K562 (cell line): ENCODE results near the gene ADGRA3. TPM values are rescaled to one million over a fixed set of nuclear protein-coding genes. Genes with fewer than 3 reads are reported as not detected.

ENCODE experiments used
- ATAC-seq: fragments of 200-7000 bp; cut with Tn5 transposase; 3 replicates; pipeline ENCODE4 v1.9.1; 2020; ENCODE audit warnings: moderate library complexity
- BruUV-seq: library from RNA; stranded (reverse); fragments of 400-500 nt; replicated peaks from 2 replicates; lab custom pipeline; 2021; lab: Mats Ljungman, UMichigan
- CTCF ChIA-PET: fragments of 300-600 bp; formaldehyde crosslinking; extraction: SDS; loops from one replicate; lab custom pipeline; 2021; ENCODE audit warnings: low intra/inter-chr PET ratio; lab: Yijun Ruan, JAX
- POLR2A ChIA-PET: fragments of 300-600, 350-650 bp; sonication (Branson Sonifier 250); formaldehyde crosslinking; extraction: SDS; loops from one replicate; lab custom pipeline; 2021; ENCODE audit warnings: antibody characterized with exemption, inconsistent platforms; lab: Yijun Ruan, JAX
- DNase-seq, 4 experiments: peaks; one replicate each; pipeline versions ENCODE4 v3.0.0 to v3.0.0-alpha.2; 2011 to 2018; ENCODE audit warnings: low spot score in 3 of 4, mixed read lengths in 3 of 4; ENCODE audit errors: extremely low read depth in 1 of 4
- FAIRE-seq: peaks from 2 replicates; lab custom pipeline; 2011; peaks lifted over from hg19 to GRCh38; lab: Jason Lieb, UNC
- H2AFZ ChIP-seq: 2 replicates; pipeline ENCODE4 v1.6.0; 2011; ENCODE audit warnings: low read depth, low read length, control low read depth, inconsistent platforms
- H3K27ac ChIP-seq: fragments of 200-600 bp; 3 replicates; pipeline ENCODE4 v1.8.0; 2011; ENCODE audit warnings: low read depth, mild to moderate bottlenecking, control low read depth, inconsistent platforms, low read length, moderate library complexity, mixed read lengths; ENCODE audit errors: extremely low read depth
- H3K27me3 ChIP-seq, 2 experiments: fragments of 300-600 bp in 1 of 2; 2 replicates in 1 of 2; 3 replicates in 1 of 2; pipeline versions ENCODE4 v1.6.0 to v1.8.0; 2011; ENCODE audit warnings: inconsistent platforms in 2 of 2, low read length in 2 of 2, mild to moderate bottlenecking in 1 of 2, mixed read lengths in 1 of 2, moderate library complexity in 1 of 2; ENCODE audit not compliant: control insufficient read depth in 2 of 2, insufficient read depth in 2 of 2
- H3K36me3 ChIP-seq: fragments of 300-600 bp; 3 replicates; pipeline ENCODE4 v1.8.0; 2011; ENCODE audit warnings: mild to moderate bottlenecking, low read length, inconsistent platforms; ENCODE audit not compliant: control insufficient read depth, insufficient read depth
- H3K4me1 ChIP-seq, 2 experiments: fragments of 200-600 bp in 1 of 2; replicated peaks in 1 of 2; 2 replicates in 1 of 2; 3 replicates in 1 of 2; pipeline versions ENCODE4 v1.5.1 to v1.8.0; 2011; ENCODE audit warnings: inconsistent platforms in 2 of 2, low read length in 2 of 2, mild to moderate bottlenecking in 1 of 2, mixed read lengths in 1 of 2, moderate library complexity in 1 of 2; ENCODE audit not compliant: control insufficient read depth in 2 of 2, insufficient read depth in 2 of 2
- H3K4me2 ChIP-seq: 2 replicates; pipeline ENCODE4 v1.6.1; 2011; ENCODE audit warnings: low read length, control low read depth, inconsistent platforms, mixed read lengths; ENCODE audit not compliant: insufficient read depth
- H3K4me3 ChIP-seq: fragments of 200-600 bp; sonication (generic), shearing (Covaris generic); 2 replicates; pipeline ENCODE4 v1.5.1; 2016; ENCODE audit warnings: control low read depth, inconsistent platforms
- H3K79me2 ChIP-seq: fragments of 200-600 bp; 3 replicates; pipeline ENCODE4 v1.8.0; 2011; ENCODE audit warnings: low read length, inconsistent platforms; ENCODE audit not compliant: control insufficient read depth, insufficient read depth
- H3K9ac ChIP-seq, 2 experiments: 2 replicates each; pipeline versions ENCODE4 v1.6.0 to v1.6.1; 2011; ENCODE audit warnings: low read depth in 2 of 2, low read length in 2 of 2, control low read depth in 1 of 2, inconsistent platforms in 1 of 2, mild to moderate bottlenecking in 1 of 2, mixed read lengths in 1 of 2; ENCODE audit not compliant: insufficient read depth in 1 of 2
- H3K9me1 ChIP-seq: one replicate; pipeline ENCODE4 v1.6.0; 2011; ENCODE audit warnings: inconsistent platforms, mild to moderate bottlenecking, low read length, moderate library complexity; ENCODE audit not compliant: control insufficient read depth, insufficient read depth
- H3K9me3 ChIP-seq: replicated peaks from 2 replicates; pipeline ENCODE4 v1.5.1; 2011; ENCODE audit warnings: low read depth, low read length, inconsistent platforms; ENCODE audit not compliant: control insufficient read depth, insufficient read depth
- H4K20me1 ChIP-seq: replicated peaks from 2 replicates; pipeline ENCODE4 v1.6.1; 2011; ENCODE audit warnings: low read length, inconsistent platforms, mixed read lengths; ENCODE audit not compliant: control insufficient read depth, insufficient read depth
- ATF7 ChIP-seq: fragments of 450-650 bp; IDR thresholded peaks from 2 replicates; pipeline ENCODE4 v1.7.1; 2014; ENCODE audit warnings: mild to moderate bottlenecking, moderate library complexity
- CCAR2 ChIP-seq: fragments of 200-400 bp; formaldehyde crosslinking; IDR thresholded peaks from 2 replicates; pipeline ENCODE4 v1.6.1; 2017; ENCODE audit warnings: mild to moderate bottlenecking, low read depth, low read length
- GATAD2A ChIP-seq: fragments of 450-650 bp; IDR thresholded peaks from 2 replicates; pipeline ENCODE4 v1.6.1; 2017
- KAT7 ChIP-seq: sonication (generic); formaldehyde crosslinking; IDR thresholded peaks from 2 replicates; pipeline ENCODE4 v1.8.0; 2022; ENCODE audit warnings: missing genetic modification reagents, mild to moderate bottlenecking, borderline replicate concordance
- KDM2B ChIP-seq: fragments of 250-450 bp; sonication (Bioruptor Pico); IDR thresholded peaks from 2 replicates; pipeline ENCODE4 v1.8.0; 2021; ENCODE audit warnings: mild to moderate bottlenecking, moderate library complexity
- MCM3 ChIP-seq: fragments of 450-650 bp; IDR thresholded peaks from 2 replicates; pipeline ENCODE4 v1.6.1; 2016
- POLR3G ChIP-seq: IDR thresholded peaks from 2 replicates; pipeline ENCODE4 v1.6.1; 2011; ENCODE audit not compliant: insufficient read length, insufficient replicate concordance; ENCODE audit errors: extremely low read depth
- RB1 ChIP-seq: fragments of 450-650 bp; IDR thresholded peaks from 2 replicates; pipeline ENCODE4 v1.6.1; 2017; ENCODE audit warnings: low read depth, mild to moderate bottlenecking
- SAFB ChIP-seq: fragments of 200-400 bp; formaldehyde crosslinking; IDR thresholded peaks from 2 replicates; pipeline ENCODE4 v1.6.1; 2017; ENCODE audit warnings: low read depth, low read length, borderline replicate concordance
- SIN3A ChIP-seq, 2 experiments: fragments of 150-350 bp in 1 of 2; IDR thresholded peaks; 2 replicates each; pipeline ENCODE4 v1.6.1; 2011 to 2016; ENCODE audit warnings: borderline replicate concordance in 2 of 2, low read depth in 2 of 2, low read length in 2 of 2, mild to moderate bottlenecking in 2 of 2, moderate library complexity in 2 of 2; ENCODE audit not compliant: control insufficient read depth in 1 of 2
- SRSF7 ChIP-seq: fragments of 200-400 bp; formaldehyde crosslinking; optimal IDR thresholded peaks from 2 replicates; pipeline ENCODE3; 2017; ENCODE audit warnings: mild to moderate bottlenecking, low read depth, low read length
- USF1 ChIP-seq: sonication (generic); formaldehyde crosslinking; IDR thresholded peaks from 2 replicates; pipeline ENCODE4 v1.9.0; 2022; ENCODE audit warnings: mild to moderate bottlenecking, missing genetic modification reagents
- YBX1 ChIP-seq: fragments of 450-650 bp; IDR thresholded peaks from 2 replicates; pipeline ENCODE4 v1.7.1; 2016; ENCODE audit warnings: mild to moderate bottlenecking
- ZNF239 ChIP-seq: fragments of 250-450 bp; sonication (Bioruptor Pico); IDR thresholded peaks from 2 replicates; pipeline ENCODE4 v1.4.0; 2020; ENCODE audit warnings: mild to moderate bottlenecking
- ZNF717 ChIP-seq: fragments of 250-450 bp; sonication (Bioruptor Pico); IDR thresholded peaks from 2 replicates; pipeline ENCODE4 v1.5.0; 2021
- in situ Hi-C: fragments of 300-500 bp; cut with MboI; formaldehyde crosslinking; loops from 4 replicates; pipeline ENCODE4 v1.15.0; 2018; ENCODE audit warnings: inconsistent platforms, mixed read lengths
- intact Hi-C: fragments of 100-400 bp; cut with micrococcal nuclease; formaldehyde crosslinking; loops from 2 replicates; pipeline ENCODE4 v1.14.2; 2022
- polyA plus RNA-seq, 8 experiments: library from polyadenylated mRNA; depleted of rRNA in 4 of 8; stranded (reverse) in 5 of 8; unstranded in 3 of 8; fragments of >200 nt; fragmentation: Nextera tagmentation in 2 of 8; fragmentation: Illumina TruSeq in 1 of 8; extraction: Ambion mirVana in 2 of 8; extraction: Trizol in 1 of 8; gene quantifications; 2 replicates each; pipeline versions ENCODE4 v1.2.1 to v1.2.3, GENCODE V29; 2011 to 2014; ENCODE audit warnings: inconsistent platforms in 1 of 8, missing spikeins in 1 of 8
- total RNA-seq, 7 experiments: library from RNA; depleted of rRNA in 6 of 7; stranded (reverse); fragments of >200 nt in 6 of 7; fragmentation: Illumina TruSeq in 2 of 7; extraction: Trizol in 2 of 7; gene quantifications; 2 replicates each; pipeline versions ENCODE4 v1.2.1 to v1.2.3, GENCODE V29; 2011 to 2021; ENCODE audit warnings: low replicate concordance in 1 of 7
- TF ChIP-seq, protein P1 (sequence below): fragments of 450-650 bp; formaldehyde crosslinking; IDR thresholded peaks from 2 replicates; pipeline ENCODE4 v1.4.0; 2020; ENCODE audit warnings: mild to moderate bottlenecking
- TF ChIP-seq, protein P2 (sequence below): IDR thresholded peaks from 3 replicates; pipeline ENCODE4 v1.6.1; 2011; ENCODE audit warnings: borderline replicate concordance, mild to moderate bottlenecking, moderate library complexity; ENCODE audit not compliant: insufficient read length; ENCODE audit errors: extremely low read depth

The ADGRA3 gene
- total and polyA plus RNA-seq, 9 of the 15 experiments (the other 6 are each of a cell fraction or from before 2014, with no cell fraction given), result 0.06 to 2.3 (median 0.27) TPM; not detected in 3

DNA sequence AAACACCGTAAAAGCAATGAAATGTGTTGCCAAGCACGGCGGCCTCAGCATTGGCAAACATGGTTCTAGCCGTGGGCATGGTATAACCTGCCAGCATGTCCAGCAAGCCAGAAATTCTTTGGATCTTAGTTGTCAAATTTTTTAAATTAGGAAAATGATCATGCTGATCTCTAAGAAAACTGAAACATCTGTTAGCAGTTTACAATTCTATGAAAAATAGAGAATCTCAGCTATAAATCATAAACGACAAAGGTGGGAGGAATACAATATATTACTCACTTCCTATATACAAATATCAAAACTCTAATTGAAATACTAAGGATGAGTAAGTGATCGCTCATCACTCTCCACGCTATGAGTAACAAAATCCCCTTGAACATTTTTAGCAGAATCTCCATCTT is 130.3 kb downstream of the ADGRA3 start (continued):
- TF ChIP-seq POLR3G, result no peak
- TF ChIP-seq, all 486 proteins: peak for 0

DNA sequence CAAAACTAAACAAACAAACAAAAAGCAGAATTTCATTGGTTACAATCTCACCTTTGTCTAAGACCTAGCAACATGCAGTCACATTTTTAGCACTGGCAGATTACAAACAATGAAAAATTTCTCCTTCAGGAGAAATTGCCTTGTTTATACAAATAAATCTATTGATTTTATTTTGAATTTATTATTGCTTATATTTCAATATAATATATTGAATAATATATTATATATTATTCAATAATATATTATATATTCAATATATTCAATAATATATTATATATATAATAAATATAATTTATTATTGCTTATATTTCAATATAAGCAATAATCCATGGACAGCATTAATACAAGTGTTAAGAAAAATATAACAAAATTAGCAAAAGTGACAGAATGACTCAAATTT is 131.7 kb downstream of the ADGRA3 start:
- H3K4me3 ChIP-seq, result no peak overlapping the region
- in situ Hi-C loops (loop anchor here (10.0 kb wide), 1 partner anchor 599 kb away; no protein-coding TSS in a partner anchor), intact Hi-C loops (no loop called here)
- ATAC-seq, result no peak
- no peak for DNase-seq
- no peaks in the 10 kb centered on the region for H3K9me1 ChIP-seq
- H3K27me3 ChIP-seq, result no peaks in the 10 kb centered on the region
- no peak overlapping the region for H3K9ac ChIP-seq
- BruUV-seq, result no TSS peak
- H3K36me3 ChIP-seq, result no peaks in the 10 kb centered on the region
- no peak overlapping the region for H2AFZ ChIP-seq
- H3K9me3 ChIP-seq, result no peaks in the 10 kb centered on the region
- POLR2A ChIA-PET, result no interaction called here
- FAIRE-seq, result no peak
- no peaks in the 10 kb centered on the region for H4K20me1 ChIP-seq
- no peak overlapping the region for H3K4me2 ChIP-seq
- H3K79me2 ChIP-seq, result no peaks in the 10 kb centered on the region
- no peaks in the 10 kb centered on the region for H3K4me1 ChIP-seq
- no peak overlapping the region for H3K27ac ChIP-seq
- CTCF ChIA-PET, result no interaction called here
- TF ChIP-seq ATF7, result no peak
- no peak for TF ChIP-seq GATAD2A
- no peak for TF ChIP-seq SRSF7
- TF ChIP-seq ZNF239, result no peak
- no peak for TF ChIP-seq USF1 (CRISPR knock-in tag)
- TF ChIP-seq SIN3A (IDR thresholded peaks at IDR 0.05; ENCODE audit: borderline replicate concordance in 2 of 2, control insufficient read depth in 1 of 2, low read depth in 2 of 2, low read length in 2 of 2), result no peak
- TF ChIP-seq, protein P1, sequence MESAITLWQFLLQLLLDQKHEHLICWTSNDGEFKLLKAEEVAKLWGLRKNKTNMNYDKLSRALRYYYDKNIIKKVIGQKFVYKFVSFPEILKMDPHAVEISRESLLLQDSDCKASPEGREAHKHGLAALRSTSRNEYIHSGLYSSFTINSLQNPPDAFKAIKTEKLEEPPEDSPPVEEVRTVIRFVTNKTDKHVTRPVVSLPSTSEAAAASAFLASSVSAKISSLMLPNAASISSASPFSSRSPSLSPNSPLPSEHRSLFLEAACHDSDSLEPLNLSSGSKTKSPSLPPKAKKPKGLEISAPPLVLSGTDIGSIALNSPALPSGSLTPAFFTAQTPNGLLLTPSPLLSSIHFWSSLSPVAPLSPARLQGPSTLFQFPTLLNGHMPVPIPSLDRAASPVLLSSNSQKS (CRISPR knock-in tag), result no peak
- no peak for TF ChIP-seq RB1
- TF ChIP-seq MCM3, result no peak
- TF ChIP-seq CCAR2, result no peak
- no peak for TF ChIP-seq ZNF717 (CRISPR knock-in tag)
- TF ChIP-seq, protein P2, sequence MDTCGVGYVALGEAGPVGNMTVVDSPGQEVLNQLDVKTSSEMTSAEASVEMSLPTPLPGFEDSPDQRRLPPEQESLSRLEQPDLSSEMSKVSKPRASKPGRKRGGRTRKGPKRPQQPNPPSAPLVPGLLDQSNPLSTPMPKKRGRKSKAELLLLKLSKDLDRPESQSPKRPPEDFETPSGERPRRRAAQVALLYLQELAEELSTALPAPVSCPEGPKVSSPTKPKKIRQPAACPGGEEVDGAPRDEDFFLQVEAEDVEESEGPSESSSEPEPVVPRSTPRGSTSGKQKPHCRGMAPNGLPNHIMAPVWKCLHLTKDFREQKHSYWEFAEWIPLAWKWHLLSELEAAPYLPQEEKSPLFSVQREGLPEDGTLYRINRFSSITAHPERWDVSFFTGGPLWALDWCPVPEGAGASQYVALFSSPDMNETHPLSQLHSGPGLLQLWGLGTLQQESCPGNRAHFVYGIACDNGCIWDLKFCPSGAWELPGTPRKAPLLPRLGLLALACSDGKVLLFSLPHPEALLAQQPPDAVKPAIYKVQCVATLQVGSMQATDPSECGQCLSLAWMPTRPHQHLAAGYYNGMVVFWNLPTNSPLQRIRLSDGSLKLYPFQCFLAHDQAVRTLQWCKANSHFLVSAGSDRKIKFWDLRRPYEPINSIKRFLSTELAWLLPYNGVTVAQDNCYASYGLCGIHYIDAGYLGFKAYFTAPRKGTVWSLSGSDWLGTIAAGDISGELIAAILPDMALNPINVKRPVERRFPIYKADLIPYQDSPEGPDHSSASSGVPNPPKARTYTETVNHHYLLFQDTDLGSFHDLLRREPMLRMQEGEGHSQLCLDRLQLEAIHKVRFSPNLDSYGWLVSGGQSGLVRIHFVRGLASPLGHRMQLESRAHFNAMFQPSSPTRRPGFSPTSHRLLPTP, result no peak
- no peak for TF ChIP-seq KDM2B
- TF ChIP-seq KAT7 (CRISPR knock-in tag), result no peak
- TF ChIP-seq SAFB, result no peak
- TF ChIP-seq YBX1, result no peak
